Memory B cell (primary cell): ENCODE data around the gene COL4A6.
"Not testable (repeated sequence)": the region's sequence is repeated elsewhere in the genome, so short reads cannot be mapped to it uniquely, and the experiment has no call there.

Experiments used
- ATAC-seq: fragments of 150-1000 bp; cut with Tn5 transposase; 2 replicates; pipeline ENCODE4 v1.10.0; 2021; ENCODE audit warnings: low read depth, mild to moderate bottlenecking, moderate library complexity
- DNase-seq, 2 donors: peaks; one replicate each; pipeline ENCODE4 v3.0.0; 2022; ENCODE audit warnings: low spot score in 2 of 2
- H3K27ac Mint-ChIP-seq: one replicate; pipeline ENCODE4 v1.8.0; 2022; ENCODE audit warnings: mild to moderate bottlenecking, moderate library complexity, mixed read lengths
- H3K27me3 Mint-ChIP-seq: one replicate; pipeline ENCODE4 v1.8.0; 2022; ENCODE audit warnings: mixed read lengths
- H3K36me3 Mint-ChIP-seq: one replicate; pipeline ENCODE4 v1.8.0; 2022; ENCODE audit warnings: mild to moderate bottlenecking, mixed read lengths
- H3K4me1 Mint-ChIP-seq: one replicate; pipeline ENCODE4 v1.8.0; 2022; ENCODE audit warnings: mixed read lengths
- H3K4me3 Mint-ChIP-seq: one replicate; pipeline ENCODE4 v1.8.0; 2022; ENCODE audit warnings: mild to moderate bottlenecking, moderate library complexity, mixed read lengths
- H3K9me3 Mint-ChIP-seq: one replicate; pipeline ENCODE4 v1.8.0; 2022; ENCODE audit warnings: mixed read lengths

Gene COL4A6

GRCh38 chrX:108435261-108435660, 3.0 kb downstream of the COL4A6 start:
- no peak for DNase-seq
- H3K36me3 Mint-ChIP-seq = no peaks in the 10 kb centered on the region
- H3K4me1 Mint-ChIP-seq = peaks cover 5% of the 10 kb centered on the region
- H3K27me3 Mint-ChIP-seq = peaks cover 3% of the 10 kb centered on the region
- no peak overlapping the region for H3K4me3 Mint-ChIP-seq
- ATAC-seq = no peak
- no peak overlapping the region for H3K27ac Mint-ChIP-seq
- no peaks in the 10 kb centered on the region for H3K9me3 Mint-ChIP-seq

GRCh38 chrX:108426262-108426661, 12.0 kb downstream of the COL4A6 start:
- Mint-ChIP-seq H3K4me1 (no peaks in the 10 kb centered on the region), H3K4me3 (no peak overlapping the region), H3K27me3 (no peaks in the 10 kb centered on the region), H3K36me3 (no peaks in the 10 kb centered on the region), H3K27ac (no peak overlapping the region), H3K9me3 (no peaks in the 10 kb centered on the region)
- ATAC-seq = no peak
- no peak for DNase-seq

GRCh38 chrX:108420481-108420880, 17.7 kb downstream of the COL4A6 start:
- H3K4me1 Mint-ChIP-seq = no peaks in the 10 kb centered on the region
- H3K4me3 Mint-ChIP-seq = no peak overlapping the region
- H3K27me3 Mint-ChIP-seq = no peaks in the 10 kb centered on the region
- no peaks in the 10 kb centered on the region for H3K9me3 Mint-ChIP-seq
- no peak for ATAC-seq
- H3K27ac Mint-ChIP-seq = no peak overlapping the region
- DNase-seq = no peak
- H3K36me3 Mint-ChIP-seq = no peaks in the 10 kb centered on the region

GRCh38 chrX:108419401-108419800, 18.8 kb downstream of the COL4A6 start:
- DNase-seq = no peak
- no peaks in the 10 kb centered on the region for H3K36me3 Mint-ChIP-seq
- no peak overlapping the region for H3K4me3 Mint-ChIP-seq
- H3K4me1 Mint-ChIP-seq = no peaks in the 10 kb centered on the region
- no peak for ATAC-seq
- no peak overlapping the region for H3K27ac Mint-ChIP-seq
- no peaks in the 10 kb centered on the region for H3K27me3 Mint-ChIP-seq
- H3K9me3 Mint-ChIP-seq = no peaks in the 10 kb centered on the region

- Mint-ChIP-seq H3K27ac (no peak overlapping the region), H3K27me3 (no peaks in the 10 kb centered on the region), H3K4me1 (no peaks in the 10 kb centered on the region), H3K36me3 (no peaks in the 10 kb centered on the region), H3K9me3 (no peaks in the 10 kb centered on the region), H3K4me3 (no peak overlapping the region)
- DNase-seq (no peak), ATAC-seq (no peak)
These were observed 21.0 kb downstream of the COL4A6 start for GRCh38 chrX:108417257-108417656.

GRCh38 chrX:108415891-108416290, 22.3 kb downstream of the COL4A6 start:
- no peaks in the 10 kb centered on the region for H3K4me1 Mint-ChIP-seq
- H3K27ac Mint-ChIP-seq = no peak overlapping the region
- ATAC-seq = no peak
- H3K4me3 Mint-ChIP-seq = no peak overlapping the region
- no peak for DNase-seq
- no peaks in the 10 kb centered on the region for H3K27me3 Mint-ChIP-seq
- no peaks in the 10 kb centered on the region for H3K9me3 Mint-ChIP-seq
- no peaks in the 10 kb centered on the region for H3K36me3 Mint-ChIP-seq

GRCh38 chrX:108415146-108415545, 23.1 kb downstream of the COL4A6 start:
- no peaks in the 10 kb centered on the region for H3K36me3 Mint-ChIP-seq
- no peak overlapping the region for H3K27ac Mint-ChIP-seq
- no peaks in the 10 kb centered on the region for H3K9me3 Mint-ChIP-seq
- no peak overlapping the region for H3K4me3 Mint-ChIP-seq
- H3K4me1 Mint-ChIP-seq = no peaks in the 10 kb centered on the region
- no peaks in the 10 kb centered on the region for H3K27me3 Mint-ChIP-seq
- no peak for DNase-seq
- ATAC-seq = no peak

GRCh38 chrX:108412783-108413182, 25.4 kb downstream of the COL4A6 start:
- Mint-ChIP-seq H3K36me3 (no peaks in the 10 kb centered on the region), H3K27ac (no peak overlapping the region), H3K4me1 (no peaks in the 10 kb centered on the region), H3K4me3 (no peak overlapping the region), H3K9me3 (no peaks in the 10 kb centered on the region), H3K27me3 (no peaks in the 10 kb centered on the region)
- DNase-seq = no peak
- ATAC-seq = no peak

GRCh38 chrX:108399418-108400165, 38.6 kb downstream of the COL4A6 start:
- Mint-ChIP-seq H3K4me1 (no peaks in the 10 kb centered on the region), H3K36me3 (no peaks in the 10 kb centered on the region), H3K4me3 (no peak overlapping the region), H3K27me3 (no peaks in the 10 kb centered on the region), H3K9me3 (no peaks in the 10 kb centered on the region), H3K27ac (no peak overlapping the region)
- DNase-seq = no peak
- no peak for ATAC-seq

- DNase-seq (no peak), ATAC-seq (no peak)
- no peak overlapping the region for H3K27ac Mint-ChIP-seq
- no peaks in the 10 kb centered on the region for H3K36me3 Mint-ChIP-seq
- no peaks in the 10 kb centered on the region for H3K9me3 Mint-ChIP-seq
- no peaks in the 10 kb centered on the region for H3K4me1 Mint-ChIP-seq
- no peaks in the 10 kb centered on the region for H3K27me3 Mint-ChIP-seq
- no peak overlapping the region for H3K4me3 Mint-ChIP-seq
These were observed 40.4 kb downstream of the COL4A6 start for GRCh38 chrX:108397627-108398391.

GRCh38 chrX:108396986-108397385, 41.2 kb downstream of the COL4A6 start:
- no peaks in the 10 kb centered on the region for H3K9me3 Mint-ChIP-seq
- no peaks in the 10 kb centered on the region for H3K27me3 Mint-ChIP-seq
- no peak overlapping the region for H3K4me3 Mint-ChIP-seq
- DNase-seq (no peak), ATAC-seq (no peak)
- H3K4me1 Mint-ChIP-seq = no peaks in the 10 kb centered on the region
- no peak overlapping the region for H3K27ac Mint-ChIP-seq
- no peaks in the 10 kb centered on the region for H3K36me3 Mint-ChIP-seq

- Mint-ChIP-seq H3K4me1 (no peaks in the 10 kb centered on the region), H3K27me3 (no peaks in the 10 kb centered on the region), H3K9me3 (no peaks in the 10 kb centered on the region), H3K36me3 (no peaks in the 10 kb centered on the region), H3K27ac (no peak overlapping the region), H3K4me3 (no peak overlapping the region)
- no peak for ATAC-seq
- no peak for DNase-seq
These were observed 41.9 kb downstream of the COL4A6 start for GRCh38 chrX:108396188-108396891.

- DNase-seq, H3K36me3 Mint-ChIP-seq, H3K9me3 Mint-ChIP-seq, H3K4me3 Mint-ChIP-seq, H3K27ac Mint-ChIP-seq, ATAC-seq, H3K4me1 Mint-ChIP-seq, H3K27me3 Mint-ChIP-seq: not testable (repeated sequence)
These were observed 47.1 kb downstream of the COL4A6 start for GRCh38 chrX:108390976-108391717.

- Mint-ChIP-seq H3K4me1 (no peaks in the 10 kb centered on the region), H3K36me3 (peaks cover 1% of the 10 kb centered on the region), H3K27me3 (no peaks in the 10 kb centered on the region), H3K9me3 (peaks cover 6% of the 10 kb centered on the region), H3K4me3 (no peak overlapping the region), H3K27ac (no peak overlapping the region)
- DNase-seq (no peak), ATAC-seq (no peak)
These were observed 53.4 kb downstream of the COL4A6 start for GRCh38 chrX:108384783-108385182.
